Occipital lobe (tissue), 2 donors: ENCODE results near the gene HIBCH. TPM values are rescaled to one million over a fixed set of nuclear protein-coding genes. Genes with fewer than 3 reads are reported as not detected.
"Not testable (repeated sequence)": the region's sequence is repeated elsewhere in the genome, so short reads cannot be mapped to it uniquely, and the experiment has no call there.

Experiments
- DNase-seq: peaks from one replicate; lab custom pipeline; 2025; lab: John Stamatoyannopoulos, UW
- total RNA-seq: library from RNA; depleted of rRNA; stranded (reverse); fragments of >200 nt; gene quantifications from one replicate; pipeline ENCODE4 v1.2.3, GENCODE V29; 2014

Gene HIBCH
- total RNA-seq, 1 donor from 2014 or later, result 19.2 TPM

- DNase-seq, result no peak
Observed at GRCh38 chr2:190308031-190308430, 11.6 kb downstream of the HIBCH start.

GRCh38 chr2:190304404-190304803 is 15.2 kb downstream of the HIBCH start:
- DNase-seq, result no peak

GRCh38 chr2:190303647-190304046 is 16.0 kb downstream of the HIBCH start:
- no peak for DNase-seq

GRCh38 chr2:190302052-190302451 is 17.6 kb downstream of the HIBCH start:
- no peak for DNase-seq

GRCh38 chr2:190301032-190301431 is 18.6 kb downstream of the HIBCH start:
- no peak for DNase-seq

GRCh38 chr2:190297880-190298279 is 21.7 kb downstream of the HIBCH start:
- not testable (repeated sequence) for DNase-seq

GRCh38 chr2:190283783-190284182 is 35.8 kb downstream of the HIBCH start:
- no peak for DNase-seq

GRCh38 chr2:190280565-190281350 is 38.9 kb downstream of the HIBCH start:
- DNase-seq, result no peak

- not testable (repeated sequence) for DNase-seq
Observed at GRCh38 chr2:190279256-190280134, 40.1 kb downstream of the HIBCH start.

GRCh38 chr2:190277234-190278112 is 42.2 kb downstream of the HIBCH start:
- DNase-seq, result no peak

- no peak for DNase-seq
Observed at GRCh38 chr2:190272457-190272842, 47.2 kb downstream of the HIBCH start.

GRCh38 chr2:190271783-190272456 is 47.7 kb downstream of the HIBCH start:
- no peak for DNase-seq

GRCh38 chr2:190270298-190270697 is 49.3 kb downstream of the HIBCH start:
- DNase-seq, result no peak

GRCh38 chr2:190269699-190270098 is 49.9 kb downstream of the HIBCH start:
- DNase-seq, result not testable (repeated sequence)

- DNase-seq, result no peak
Observed at GRCh38 chr2:190267302-190267701, 52.3 kb downstream of the HIBCH start.

- no peak for DNase-seq
Observed at GRCh38 chr2:190266314-190266713, 53.3 kb downstream of the HIBCH start.

GRCh38 chr2:190261851-190262250 is 57.8 kb downstream of the HIBCH start:
- DNase-seq, result no peak

GRCh38 chr2:190256087-190256486 is 63.5 kb downstream of the HIBCH start:
- DNase-seq, result no peak

GRCh38 chr2:190255676-190256075 is 64.0 kb downstream of the HIBCH start:
- no peak for DNase-seq

- no peak for DNase-seq
Observed at GRCh38 chr2:190254063-190254850, 65.4 kb downstream of the HIBCH start.
